NB4 (cell line): ENCODE data around the gene UNG.

Experiments
- DNase-seq: peaks from one replicate; pipeline ENCODE4 v3.0.0; 2010; ENCODE audit warnings: low read depth
- H3K4me3 ChIP-seq: one replicate; pipeline ENCODE4 v1.5.1; 2011; ENCODE audit warnings: mild to moderate bottlenecking, low read depth, low read length, moderate library complexity
- CTCF ChIP-seq: IDR thresholded peaks from one replicate; pipeline ENCODE4 v1.5.1; 2012; ENCODE audit warnings: low read depth, low read length
- MAX ChIP-seq: IDR thresholded peaks from 2 replicates; pipeline ENCODE4 v1.6.1; 2011; ENCODE audit warnings: low read depth, low read length
- MYC ChIP-seq: IDR thresholded peaks from 2 replicates; pipeline ENCODE4 v1.6.1; 2011; ENCODE audit warnings: low read depth, low read length
- POLR2A ChIP-seq: IDR thresholded peaks from 2 replicates; pipeline ENCODE4 v1.6.1; 2011; ENCODE audit warnings: mild to moderate bottlenecking; ENCODE audit not compliant: insufficient read length; ENCODE audit errors: extremely low read depth

The UNG gene

GRCh38 chr12:109160433-109160832 is 63.0 kb downstream of the UNG start:
- DNase-seq = no peak
- H3K4me3 ChIP-seq = no peak overlapping the region
- no peak for TF ChIP-seq CTCF
- TF ChIP-seq POLR2A = no peak
- no peak for TF ChIP-seq MYC
- TF ChIP-seq MAX = no peak
